ENCODE data around the gene YY1.
A peak's percentile ranks its signal among the peaks of the same experiment; 100 is the strongest.

Gene YY1

DNA sequence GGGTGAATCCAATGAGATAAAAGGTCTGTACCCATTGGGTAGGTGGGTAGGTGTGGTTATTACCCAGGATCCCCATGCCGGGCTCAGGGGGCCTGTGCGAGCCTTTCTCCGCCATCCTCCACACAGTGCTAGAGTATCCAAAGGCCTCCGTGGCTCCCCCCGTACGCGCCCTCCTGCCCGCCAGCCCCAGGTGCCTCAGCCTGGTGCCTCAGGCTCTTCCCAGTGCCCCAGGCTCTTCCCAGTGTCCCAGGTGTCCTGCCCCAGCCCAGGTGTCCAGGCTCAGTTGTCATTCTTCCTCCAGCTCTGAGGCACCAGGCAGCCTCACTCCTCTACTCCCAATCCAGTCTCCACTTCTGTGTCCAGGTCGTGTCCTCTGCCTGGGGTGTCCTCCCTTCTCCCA lies 27.6 kb upstream of the YY1 start:
- DNase-seq (ENCODE audit: low read depth) = no peak
- TF ChIP-seq, protein P1, sequence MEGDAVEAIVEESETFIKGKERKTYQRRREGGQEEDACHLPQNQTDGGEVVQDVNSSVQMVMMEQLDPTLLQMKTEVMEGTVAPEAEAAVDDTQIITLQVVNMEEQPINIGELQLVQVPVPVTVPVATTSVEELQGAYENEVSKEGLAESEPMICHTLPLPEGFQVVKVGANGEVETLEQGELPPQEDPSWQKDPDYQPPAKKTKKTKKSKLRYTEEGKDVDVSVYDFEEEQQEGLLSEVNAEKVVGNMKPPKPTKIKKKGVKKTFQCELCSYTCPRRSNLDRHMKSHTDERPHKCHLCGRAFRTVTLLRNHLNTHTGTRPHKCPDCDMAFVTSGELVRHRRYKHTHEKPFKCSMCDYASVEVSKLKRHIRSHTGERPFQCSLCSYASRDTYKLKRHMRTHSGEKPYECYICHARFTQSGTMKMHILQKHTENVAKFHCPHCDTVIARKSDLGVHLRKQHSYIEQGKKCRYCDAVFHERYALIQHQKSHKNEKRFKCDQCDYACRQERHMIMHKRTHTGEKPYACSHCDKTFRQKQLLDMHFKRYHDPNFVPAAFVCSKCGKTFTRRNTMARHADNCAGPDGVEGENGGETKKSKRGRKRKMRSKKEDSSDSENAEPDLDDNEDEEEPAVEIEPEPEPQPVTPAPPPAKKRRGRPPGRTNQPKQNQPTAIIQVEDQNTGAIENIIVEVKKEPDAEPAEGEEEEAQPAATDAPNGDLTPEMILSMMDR (IDR thresholded peaks at IDR 0.05; ENCODE audit: insufficient read depth, low read depth, low read length, missing control alignments) = no peak
- H3K4me3 ChIP-seq (ENCODE audit: low read depth, low read length) = no peak overlapping the region

- no peak for DNase-seq (ENCODE audit: low read depth)
- no peak overlapping the region for H3K4me3 ChIP-seq (ENCODE audit: low read depth, low read length)
- TF ChIP-seq, protein P1 (IDR thresholded peaks at IDR 0.05; ENCODE audit: insufficient read depth, low read depth, low read length, missing control alignments) = no peak
These were observed 27.1 kb upstream of the YY1 start for GRCh38 chr14:100211893-100212292.

DNA sequence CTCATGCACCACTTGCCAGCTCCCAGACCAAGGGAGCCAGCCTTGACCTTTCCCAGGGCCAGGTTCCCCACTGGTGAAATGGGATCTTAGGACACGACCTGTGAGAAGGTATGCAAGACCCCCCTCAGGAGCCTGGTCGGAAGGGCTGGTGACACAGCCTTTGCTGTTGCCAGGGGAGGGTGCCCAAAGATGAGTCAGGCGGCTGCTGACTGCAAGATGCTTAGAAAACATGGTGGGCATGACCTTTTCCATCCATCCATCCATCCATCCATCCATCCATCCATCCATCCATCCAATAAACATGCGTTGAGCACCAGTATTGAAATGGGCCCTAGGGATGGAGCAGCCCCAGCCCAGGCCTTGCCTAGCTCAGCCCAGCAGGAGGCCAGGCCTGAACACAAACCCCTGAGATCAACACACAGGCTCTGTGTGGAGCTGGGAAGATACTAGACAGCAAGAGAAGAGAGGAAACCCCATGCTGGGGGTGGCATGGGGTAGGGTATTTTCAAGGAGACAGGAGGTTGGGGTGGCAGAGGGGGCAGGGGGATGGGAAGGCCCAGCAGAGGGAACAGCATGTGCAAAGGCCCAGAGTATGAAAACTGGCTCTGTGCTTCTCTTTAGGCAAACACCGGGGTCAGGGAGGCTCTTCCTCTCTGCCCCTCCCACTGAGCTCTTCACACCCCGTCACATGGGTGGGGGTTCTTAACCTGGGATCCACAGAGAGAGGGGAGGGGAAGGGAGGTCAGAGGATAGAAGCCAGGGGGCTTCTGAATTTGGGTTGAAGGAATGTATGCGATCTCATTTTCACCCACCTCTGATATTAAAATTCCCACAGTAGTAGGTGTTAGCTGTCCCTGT lies 26.2 kb upstream of the YY1 start:
- DNase-seq (ENCODE audit: low read depth) = no peak
- H3K4me3 ChIP-seq (ENCODE audit: low read depth, low read length) = no peak overlapping the region
- TF ChIP-seq, protein P1 (IDR thresholded peaks at IDR 0.05; ENCODE audit: insufficient read depth, low read depth, low read length, missing control alignments) = no peak

DNA sequence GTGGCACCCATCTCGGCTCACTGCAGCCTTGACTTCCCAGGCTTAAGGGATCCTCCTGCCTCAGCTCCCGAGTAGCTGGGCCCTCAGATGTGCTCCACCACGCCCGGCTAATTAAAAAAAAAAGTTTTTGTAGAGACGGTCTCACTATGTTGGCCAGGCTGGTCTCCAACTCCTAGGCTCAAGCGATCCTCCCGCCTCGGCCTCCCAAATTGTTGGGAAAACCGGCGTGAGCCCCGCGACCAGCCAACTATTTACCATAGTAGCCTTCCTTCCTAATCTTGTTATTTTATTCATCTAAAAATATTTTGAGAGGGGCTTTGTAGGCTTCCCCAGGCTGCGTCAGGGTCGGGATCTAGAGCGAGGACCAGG lies 25.4 kb upstream of the YY1 start:
- no peak for DNase-seq (ENCODE audit: low read depth)
- peak overlapping the region; percentile 90 for H3K4me3 ChIP-seq (ENCODE audit: low read depth, low read length)
- TF ChIP-seq, protein P1 (IDR thresholded peaks at IDR 0.05; ENCODE audit: insufficient read depth, low read depth, low read length, missing control alignments) = no peak

DNA sequence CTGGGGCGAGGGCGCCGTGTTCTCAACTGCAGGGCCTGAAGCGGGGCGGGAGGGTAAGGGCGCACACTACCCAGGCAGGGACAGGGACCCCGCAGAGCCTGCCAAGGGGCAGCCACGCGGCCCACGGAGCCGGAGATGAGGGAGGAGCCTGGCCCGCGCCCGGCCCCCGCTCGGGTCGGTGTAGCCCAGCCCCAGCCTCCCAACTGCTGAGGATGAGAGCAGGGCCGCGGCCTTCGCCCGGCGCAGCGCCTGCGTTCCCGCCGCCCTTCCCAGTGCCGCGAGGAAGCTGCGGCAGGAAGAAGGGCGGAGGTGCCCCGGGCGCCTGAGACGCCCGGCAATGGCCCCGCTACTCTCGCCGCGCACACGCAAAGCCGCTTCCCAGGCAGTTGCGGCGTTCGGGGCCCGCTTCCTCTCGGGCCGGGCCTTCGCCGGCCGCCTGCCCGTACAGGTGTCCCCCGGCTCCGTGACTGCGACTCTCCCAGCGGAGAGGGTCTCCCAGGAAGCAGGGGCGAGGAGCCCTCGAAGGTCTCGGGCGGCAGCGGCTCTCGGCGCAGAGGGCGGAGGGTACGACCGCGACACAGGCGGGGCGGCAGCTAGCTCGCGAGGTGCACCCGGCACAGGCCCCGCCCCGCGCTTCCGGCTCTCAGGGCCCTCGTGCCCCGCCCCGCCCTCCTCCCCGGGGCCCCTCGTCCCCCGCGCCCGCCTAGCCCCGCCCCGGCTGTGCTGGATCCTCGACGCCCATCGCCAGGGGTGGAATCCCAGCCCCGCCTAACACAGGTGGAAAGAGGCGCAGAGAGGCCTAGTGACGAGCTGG lies 24.8 kb upstream of the YY1 start:
- peak; percentile 93 for DNase-seq (ENCODE audit: low read depth)
- H3K4me3 ChIP-seq (ENCODE audit: low read depth, low read length) = peak overlapping the region; percentile 90
- TF ChIP-seq, protein P1 (IDR thresholded peaks at IDR 0.05; ENCODE audit: insufficient read depth, low read depth, low read length, missing control alignments) = no peak

GRCh38 chr14:100214770-100215083 lies 24.2 kb upstream of the YY1 start:
- TF ChIP-seq, protein P1 (IDR thresholded peaks at IDR 0.05; ENCODE audit: insufficient read depth, low read depth, low read length, missing control alignments) = no peak
- DNase-seq (ENCODE audit: low read depth) = peak; percentile 22
- H3K4me3 ChIP-seq (ENCODE audit: low read depth, low read length) = peak overlapping the region; percentile 90

Measured in GM12865 (cell line).